Liver (tissue), 9 donors: Measurements from ENCODE around the gene CEP89. TPM values are rescaled to one million over a fixed set of nuclear protein-coding genes. Genes with fewer than 3 reads are reported as not detected.
"Not testable (repeated sequence)": the region's sequence is repeated elsewhere in the genome, so short reads cannot be mapped to it uniquely, and the experiment has no call there.

ENCODE experiments used
- DNase-seq: peaks from one replicate; pipeline ENCODE4 v3.0.0-alpha.2; 2017; ENCODE audit warnings: low spot score
- H3K27ac ChIP-seq, 2 donors: one replicate each; pipeline ENCODE4 v1.7.0; 2013; ENCODE audit warnings: inconsistent platforms in 2 of 2, low read length in 2 of 2, control low read depth in 1 of 2, low read depth in 1 of 2, mild to moderate bottlenecking in 1 of 2
- H3K27me3 ChIP-seq, 4 donors: one replicate each; pipeline versions ENCODE4 v1.6.1 to v1.7.0; 2013; ENCODE audit warnings: low read length in 3 of 4, inconsistent platforms in 1 of 4, mild to moderate bottlenecking in 1 of 4, moderate library complexity in 1 of 4; ENCODE audit not compliant: control insufficient read depth in 4 of 4, insufficient read depth in 4 of 4
- H3K36me3 ChIP-seq, 4 donors: one replicate each; pipeline versions ENCODE4 v1.6.1 to v1.7.0; 2013; ENCODE audit warnings: low read length in 3 of 4, mild to moderate bottlenecking in 3 of 4, low read depth in 1 of 4, moderate library complexity in 1 of 4; ENCODE audit not compliant: control insufficient read depth in 4 of 4, insufficient read depth in 3 of 4
- H3K4me1 ChIP-seq, 4 donors: one replicate each; pipeline versions ENCODE4 v1.6.1 to v1.7.0; 2013; ENCODE audit warnings: low read length in 3 of 4, mild to moderate bottlenecking in 3 of 4, moderate library complexity in 1 of 4; ENCODE audit not compliant: control insufficient read depth in 4 of 4, insufficient read depth in 4 of 4
- H3K4me3 ChIP-seq, 3 donors: one replicate each; pipeline versions ENCODE4 v1.6.1 to v1.7.0; 2013; ENCODE audit warnings: low read length in 3 of 3, control low read depth in 1 of 3, low read depth in 1 of 3, mild to moderate bottlenecking in 1 of 3
- H3K9ac ChIP-seq, 2 donors: one replicate each; pipeline ENCODE4 v1.7.0; 2013; ENCODE audit warnings: low read length in 2 of 2, mild to moderate bottlenecking in 2 of 2, moderate library complexity in 2 of 2, control low read depth in 1 of 2, low read depth in 1 of 2
- H3K9me3 ChIP-seq, 4 donors: one replicate each; pipeline versions ENCODE4 v1.6.1 to v1.7.0; 2013; ENCODE audit warnings: low read length in 3 of 4; ENCODE audit not compliant: control insufficient read depth in 4 of 4
- ATF3 ChIP-seq: IDR thresholded peaks from 2 replicates; pipeline ENCODE4 v1.6.1; 2016; ENCODE audit warnings: antibody characterized with exemption
- EGR1 ChIP-seq, 2 donors: IDR thresholded peaks; 2 replicates each; pipeline ENCODE4 v1.6.1; 2016 to 2018; ENCODE audit warnings: antibody characterized with exemption in 2 of 2, low read depth in 2 of 2
- FOXA1 ChIP-seq: IDR thresholded peaks from 2 replicates; pipeline ENCODE4 v1.6.1; 2016; ENCODE audit warnings: antibody characterized with exemption
- GABPA ChIP-seq, 2 donors: IDR thresholded peaks in 1 of 2; conservative IDR thresholded peaks in 1 of 2; 2 replicates each; pipeline ENCODE4 v1.6.1; 2016; ENCODE audit warnings: antibody characterized with exemption in 2 of 2, mild to moderate bottlenecking in 1 of 2, moderate library complexity in 1 of 2
- HNF4A ChIP-seq, 2 donors: conservative IDR thresholded peaks; 2 replicates each; pipeline ENCODE4 v1.6.1; 2016; ENCODE audit warnings: antibody characterized with exemption in 2 of 2, mild to moderate bottlenecking in 2 of 2
- HNF4G ChIP-seq: IDR thresholded peaks from 2 replicates; pipeline ENCODE4 v1.6.1; 2016; ENCODE audit warnings: antibody characterized with exemption
- JUND ChIP-seq, 2 donors: IDR thresholded peaks; 2 replicates each; pipeline ENCODE4 v1.6.1; 2016; ENCODE audit warnings: antibody characterized with exemption in 2 of 2
- MAX ChIP-seq: IDR thresholded peaks from 2 replicates; pipeline ENCODE4 v1.6.1; 2016; ENCODE audit warnings: antibody characterized with exemption
- NR2F2 ChIP-seq: IDR thresholded peaks from 2 replicates; pipeline ENCODE4 v1.6.1; 2016; ENCODE audit warnings: antibody characterized with exemption
- RAD21 ChIP-seq, 2 donors: IDR thresholded peaks; 2 replicates each; pipeline ENCODE4 v1.6.1; 2016; ENCODE audit warnings: antibody characterized with exemption in 2 of 2, mild to moderate bottlenecking in 2 of 2
- REST ChIP-seq: IDR thresholded peaks from 2 replicates; pipeline ENCODE4 v1.6.1; 2016; ENCODE audit warnings: antibody characterized with exemption, mild to moderate bottlenecking
- RXRA ChIP-seq, 2 donors: IDR thresholded peaks; 2 replicates each; pipeline ENCODE4 v1.6.1; 2017 to 2018; ENCODE audit warnings: antibody characterized with exemption in 2 of 2, mild to moderate bottlenecking in 1 of 2
- SP1 ChIP-seq: IDR thresholded peaks from 2 replicates; pipeline ENCODE4 v1.6.1; 2018; ENCODE audit warnings: antibody characterized with exemption, mild to moderate bottlenecking
- YY1 ChIP-seq: IDR thresholded peaks from 2 replicates; pipeline ENCODE4 v1.6.1; 2016; ENCODE audit warnings: antibody characterized with exemption, mild to moderate bottlenecking
- ZBTB33 ChIP-seq: IDR thresholded peaks from 2 replicates; pipeline ENCODE4 v1.6.1; 2016; ENCODE audit warnings: antibody characterized with exemption
- WGBS: extraction: QIAGEN DNeasy Blood & Tissue Kit; methylation state at CpG from one replicate; pipeline ENCODE4 v1.1.7; 2013; 5-methylcytosine and 5-hydroxymethylcytosine counted together
- polyA plus RNA-seq, 2 donors: library from polyadenylated mRNA; stranded (reverse) in 1 of 2; unstranded in 1 of 2; fragments of 200-250 nt in 1 of 2; fragments of >200 nt in 1 of 2; fragmentation: Nextera tagmentation in 1 of 2; extraction: Ambion mirVana in 1 of 2; gene quantifications; one replicate each; pipeline versions ENCODE4 v1.2.1 to v1.2.3, GENCODE V29; 2013 to 2015
- total RNA-seq, 2 donors: library from RNA; depleted of rRNA; stranded (reverse); fragments of >200 nt; gene quantifications; one replicate each; pipeline ENCODE4 v1.2.3, GENCODE V29; 2014
- donor health status: healthy.
- donor health status: healthy.
- donor health status: healthy.
- donor health status: healthy.
- donor health status: healthy.

The CEP89 gene
- total and polyA plus RNA-seq, 4 donors = 2.0 to 2.9 (median 2.4) TPM

GRCh38 chr19:33003424-33004024 is 31.8 kb upstream of the CEP89 start:
- Histone ChIP-seq H3K9ac (peak overlapping the region in 1 of 2 donors; percentile 31), H3K4me1 (peaks cover 1 to 18% (median 10%) of the 10 kb centered on the region in 4 donors), H3K27ac (peak overlapping the region; percentile 28 to 56), H3K36me3 (peaks cover 8 to 14% (median 11%) of the 10 kb centered on the region in 4 donors)
- not testable (repeated sequence) for H3K9me3 ChIP-seq, H3K4me3 ChIP-seq, DNase-seq, H3K27me3 ChIP-seq
- 32% methylated on average over 6 of the region's 6 CpGs for WGBS
- TF ChIP-seq RAD21 (IDR thresholded peaks at IDR 0.05) (peak in 1 of 2 donors; percentile 10), SP1 (peak; percentile 54), YY1 (peak; percentile 38), RXRA (IDR thresholded peaks at IDR 0.05) (peak; percentile 38 to 58)

- not testable (repeated sequence) for H3K27ac ChIP-seq, H3K9me3 ChIP-seq, DNase-seq, H3K9ac ChIP-seq, H3K27me3 ChIP-seq, H3K4me3 ChIP-seq
- peak in 1 of 2 donors; percentile 35 for TF ChIP-seq RAD21 (IDR thresholded peaks at IDR 0.05)
- H3K36me3 ChIP-seq = peaks cover 8 to 17% (median 11%) of the 10 kb centered on the region in 4 donors
- 73% methylated on average over 15 of the region's 15 CpGs for WGBS
- H3K4me1 ChIP-seq = peaks cover 1 to 18% (median 10%) of the 10 kb centered on the region in 4 donors
These were observed 30.5 kb upstream of the CEP89 start for GRCh38 chr19:33002126-33002865.

GRCh38 chr19:33000910-33001309 is 29.2 kb upstream of the CEP89 start:
- H3K36me3 ChIP-seq = peaks cover 5 to 17% (median 6%) of the 10 kb centered on the region in 4 donors
- no peak for DNase-seq
- 90% methylated on average over 4 of the region's 4 CpGs for WGBS
- no peak overlapping the region for H3K9ac ChIP-seq
- TF ChIP-seq MAX = no peak
- H3K4me1 ChIP-seq = peaks cover 1 to 18% (median 10%) of the 10 kb centered on the region in 4 donors
- H3K27ac ChIP-seq = no peak overlapping the region
- no peaks in the 10 kb centered on the region for H3K27me3 ChIP-seq
- no peak overlapping the region for H3K4me3 ChIP-seq
- H3K9me3 ChIP-seq = no peaks in the 10 kb centered on the region

GRCh38 chr19:33000510-33000909 is 28.8 kb upstream of the CEP89 start:
- no peak overlapping the region for H3K9ac ChIP-seq
- no peak for DNase-seq
- no peaks in the 10 kb centered on the region for H3K9me3 ChIP-seq
- peaks cover 1 to 18% (median 10%) of the 10 kb centered on the region in 4 donors for H3K4me1 ChIP-seq
- H3K36me3 ChIP-seq = peaks cover 5 to 17% (median 6%) of the 10 kb centered on the region in 4 donors
- H3K27me3 ChIP-seq = no peaks in the 10 kb centered on the region
- WGBS = 92% methylated on average over 8 of the region's 8 CpGs
- H3K4me3 ChIP-seq = no peak overlapping the region
- no peak overlapping the region for H3K27ac ChIP-seq
- TF ChIP-seq EGR1 (IDR thresholded peaks at IDR 0.05; ENCODE audit: low read depth in 2 of 2) (no peak), FOXA1 (no peak), SP1 (no peak), JUND (IDR thresholded peaks at IDR 0.05) (no peak), ZBTB33 (no peak), RAD21 (IDR thresholded peaks at IDR 0.05) (no peak), REST (no peak), HNF4A (conservative IDR thresholded peaks at IDR 0.05) (no peak), MAX (no peak), ATF3 (no peak), GABPA (IDR thresholded peaks at IDR 0.05 in 1 of 2, conservative IDR thresholded peaks at IDR 0.05 in 1 of 2) (no peak), YY1 (no peak), HNF4G (no peak), NR2F2 (no peak)
